Right lobe of liver (tissue), 4 donors: ENCODE data around the gene MYO7B.

Source experiments
- CTCF ChIP-seq, 4 donors: fragments of 200-600 bp in 3 of 4; fragments of 450-650 bp in 1 of 4; IDR thresholded peaks; one replicate each; pipeline versions ENCODE4 v1.5.1 to v1.8.0; 2016 to 2022; ENCODE audit warnings: antibody characterized with exemption in 4 of 4, mild to moderate bottlenecking in 2 of 4
- POLR2A ChIP-seq: fragments of 450-650 bp; IDR thresholded peaks from one replicate; pipeline ENCODE4 v1.6.1; 2017; ENCODE audit warnings: antibody characterized with exemption, mild to moderate bottlenecking
- donor health status: DM: no; HTN: no; CAD: no.
- donor health status: DM: no; HTN: no; CAD: no.
- donor health status: DM: no; HTN: yes; CAD: no.

- TF ChIP-seq CTCF (IDR thresholded peaks at IDR 0.05) (no peak), POLR2A (no peak)
Observed at GRCh38 chr2:127674241-127675209, 139.0 kb downstream of the MYO7B start.
